Smooth muscle cell (in vitro differentiated cells): ENCODE results near the gene CDO1. TPM values are rescaled to one million over a fixed set of nuclear protein-coding genes. Genes with fewer than 3 reads are reported as not detected.

ENCODE experiments used
- DNase-seq: peaks from one replicate; lab custom pipeline; 2025; ENCODE audit not compliant: unreplicated experiment; lab: John Stamatoyannopoulos, UW
- H2AFZ ChIP-seq: fragments of 200-600 bp; sonication (generic); 2 replicates; pipeline ENCODE4 v1.6.0; 2016; ENCODE audit warnings: antibody characterized with exemption, low read depth, mild to moderate bottlenecking
- H3F3A ChIP-seq: fragments of 200-600 bp; sonication (generic); 2 replicates; pipeline ENCODE4 v1.6.0; 2017; ENCODE audit warnings: antibody characterized with exemption, low read depth
- H3K27ac ChIP-seq: fragments of 200-600 bp; sonication (generic); 2 replicates; pipeline ENCODE4 v1.5.1; 2016; ENCODE audit warnings: low read depth, mild to moderate bottlenecking
- H3K27me3 ChIP-seq: fragments of 200-600 bp; sonication (generic); 2 replicates; pipeline ENCODE4 v1.6.1; 2016; ENCODE audit warnings: low read depth, mild to moderate bottlenecking
- H3K36me3 ChIP-seq: fragments of 200-600 bp; sonication (generic); 2 replicates; pipeline ENCODE4 v1.5.1; 2016; ENCODE audit warnings: low read depth
- H3K4me1 ChIP-seq: fragments of 200-600 bp; sonication (generic); 2 replicates; pipeline ENCODE4 v1.5.1; 2016; ENCODE audit warnings: low read depth
- H3K4me2 ChIP-seq: fragments of 200-600 bp; sonication (generic); 2 replicates; pipeline ENCODE4 v1.6.0; 2016; ENCODE audit warnings: mild to moderate bottlenecking
- H3K4me3 ChIP-seq: fragments of 200-600 bp; sonication (generic); 2 replicates; pipeline ENCODE4 v1.5.1; 2016; ENCODE audit warnings: mild to moderate bottlenecking
- H3K79me2 ChIP-seq: fragments of 200-600 bp; sonication (generic); 2 replicates; pipeline ENCODE4 v1.6.0; 2016; ENCODE audit warnings: low read depth, mild to moderate bottlenecking
- H3K9ac ChIP-seq: fragments of 200-600 bp; sonication (generic); 2 replicates; pipeline ENCODE4 v1.6.0; 2016; ENCODE audit warnings: low read depth
- H3K9me3 ChIP-seq: fragments of 200-600 bp; sonication (generic); replicated peaks from 2 replicates; pipeline ENCODE4 v1.5.1; 2016; ENCODE audit warnings: low read depth
- H4K20me1 ChIP-seq: fragments of 200-600 bp; sonication (generic); 2 replicates; pipeline ENCODE4 v1.6.0; 2016; ENCODE audit warnings: low read depth
- WGBS: methylation state at CpG from one replicate; pipeline ENCODE4 v1.1.7; 2016; ENCODE audit warnings: low lambda C conversion rate; 5-methylcytosine and 5-hydroxymethylcytosine counted together
- polyA plus RNA-seq: library from polyadenylated mRNA; unstranded; fragments of >200 nt; fragmentation: Nextera tagmentation; extraction: Ambion mirVana; gene quantifications from 2 replicates; pipeline ENCODE4 v1.2.1, GENCODE V29; 2016
- total RNA-seq: library from RNA; depleted of rRNA; stranded (reverse); fragments of >200 nt; gene quantifications from 2 replicates; pipeline ENCODE4 v1.2.3, GENCODE V29; 2014
- TF ChIP-seq, protein P1 (sequence below): fragments of 200-600 bp; sonication (generic); IDR thresholded peaks from 2 replicates; pipeline ENCODE4 v1.5.1; 2017; ENCODE audit warnings: borderline replicate concordance, mild to moderate bottlenecking, antibody characterized with exemption; ENCODE audit not compliant: insufficient read depth, poor library complexity, severe bottlenecking

The CDO1 gene
- total and polyA plus RNA-seq, 2 experiments from 2014 or later: 26.3 to 48.4 TPM

DNA sequence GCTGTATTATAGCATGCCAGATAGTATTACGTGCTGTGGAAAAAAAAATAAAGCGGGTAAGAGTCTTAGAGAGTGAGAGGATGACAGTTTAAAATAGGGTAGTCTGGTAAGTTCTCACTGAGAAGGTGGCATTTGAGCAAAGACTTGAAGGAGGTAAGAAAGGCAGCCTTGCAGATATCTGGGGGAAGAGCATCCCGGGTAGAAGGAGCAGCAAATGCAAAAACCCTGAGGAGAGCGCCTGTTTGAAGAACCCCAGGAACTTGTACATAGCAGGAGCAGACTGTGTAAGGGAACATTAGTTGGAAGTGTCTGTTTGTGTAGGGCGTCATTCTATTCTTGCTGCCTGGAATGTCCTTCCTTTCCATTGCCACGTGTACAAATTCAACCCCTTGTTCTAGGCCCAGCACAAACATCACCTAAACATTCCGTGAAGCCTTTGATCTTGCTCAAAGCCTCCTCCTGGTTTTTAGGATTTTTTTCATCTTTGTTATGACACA lies 27.9 kb upstream of the CDO1 start:
- Histone ChIP-seq H4K20me1 (peaks cover 84% of the 10 kb centered on the region), H3K79me2 (peaks cover 95% of the 10 kb centered on the region), H3K9me3 (no peaks in the 10 kb centered on the region), H3K27me3 (no peaks in the 10 kb centered on the region), H3K27ac (no peak overlapping the region), H3K4me3 (no peak overlapping the region), H3K9ac (no peak overlapping the region), H2AFZ (no peak overlapping the region), H3K36me3 (no peaks in the 10 kb centered on the region), H3K4me2 (peak overlapping the region; percentile 85), H3F3A (no peaks in the 10 kb centered on the region), H3K4me1 (peaks cover 12% of the 10 kb centered on the region)
- TF ChIP-seq, protein P1, sequence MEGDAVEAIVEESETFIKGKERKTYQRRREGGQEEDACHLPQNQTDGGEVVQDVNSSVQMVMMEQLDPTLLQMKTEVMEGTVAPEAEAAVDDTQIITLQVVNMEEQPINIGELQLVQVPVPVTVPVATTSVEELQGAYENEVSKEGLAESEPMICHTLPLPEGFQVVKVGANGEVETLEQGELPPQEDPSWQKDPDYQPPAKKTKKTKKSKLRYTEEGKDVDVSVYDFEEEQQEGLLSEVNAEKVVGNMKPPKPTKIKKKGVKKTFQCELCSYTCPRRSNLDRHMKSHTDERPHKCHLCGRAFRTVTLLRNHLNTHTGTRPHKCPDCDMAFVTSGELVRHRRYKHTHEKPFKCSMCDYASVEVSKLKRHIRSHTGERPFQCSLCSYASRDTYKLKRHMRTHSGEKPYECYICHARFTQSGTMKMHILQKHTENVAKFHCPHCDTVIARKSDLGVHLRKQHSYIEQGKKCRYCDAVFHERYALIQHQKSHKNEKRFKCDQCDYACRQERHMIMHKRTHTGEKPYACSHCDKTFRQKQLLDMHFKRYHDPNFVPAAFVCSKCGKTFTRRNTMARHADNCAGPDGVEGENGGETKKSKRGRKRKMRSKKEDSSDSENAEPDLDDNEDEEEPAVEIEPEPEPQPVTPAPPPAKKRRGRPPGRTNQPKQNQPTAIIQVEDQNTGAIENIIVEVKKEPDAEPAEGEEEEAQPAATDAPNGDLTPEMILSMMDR: no peak
- 70% methylated on average over 7 of the region's 7 CpGs for WGBS
- no peak for DNase-seq

GRCh38 chr5:115843444-115844130 lies 27.1 kb upstream of the CDO1 start:
- Histone ChIP-seq H3K27ac (no peak overlapping the region), H3K4me2 (peak overlapping the region; percentile 85), H3F3A (no peaks in the 10 kb centered on the region), H3K4me1 (peaks cover 15% of the 10 kb centered on the region), H3K9me3 (no peaks in the 10 kb centered on the region), H3K9ac (no peak overlapping the region), H3K27me3 (no peaks in the 10 kb centered on the region), H3K79me2 (peaks cover 95% of the 10 kb centered on the region), H4K20me1 (peaks cover 83% of the 10 kb centered on the region), H3K36me3 (no peaks in the 10 kb centered on the region), H2AFZ (no peak overlapping the region), H3K4me3 (peak overlapping the region; percentile 96)
- DNase-seq: no peak
- TF ChIP-seq, protein P1: no peak
- 87% methylated on average over 6 of the region's 6 CpGs for WGBS

DNA sequence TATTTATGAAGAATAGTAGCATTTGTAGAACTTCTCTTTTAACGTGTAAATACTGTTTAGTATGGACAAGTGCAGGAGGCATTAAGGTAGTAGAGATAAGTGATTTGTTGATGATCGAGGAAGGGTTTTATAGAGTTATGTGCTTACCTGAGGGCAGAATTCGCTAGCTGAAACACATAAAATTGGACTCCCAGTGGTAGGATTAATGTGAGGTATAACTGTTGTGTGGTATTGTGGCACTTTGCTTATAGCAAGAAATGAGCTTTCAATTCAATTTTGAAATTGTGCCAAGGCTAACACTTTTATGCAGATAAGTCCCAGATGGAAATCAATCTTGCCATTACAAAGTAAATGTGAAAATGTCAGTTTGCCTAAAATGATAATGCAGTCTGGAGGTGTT lies 26.5 kb upstream of the CDO1 start:
- H3K27ac ChIP-seq: no peak overlapping the region
- no peak overlapping the region for H2AFZ ChIP-seq
- no peaks in the 10 kb centered on the region for H3F3A ChIP-seq
- WGBS: 35% methylated on average over 3 of the region's 3 CpGs
- H3K36me3 ChIP-seq: no peaks in the 10 kb centered on the region
- no peaks in the 10 kb centered on the region for H3K27me3 ChIP-seq
- H4K20me1 ChIP-seq: peaks cover 83% of the 10 kb centered on the region
- no peak for DNase-seq
- peaks cover 95% of the 10 kb centered on the region for H3K79me2 ChIP-seq
- H3K4me3 ChIP-seq: peak overlapping the region; percentile 96
- peaks cover 15% of the 10 kb centered on the region for H3K4me1 ChIP-seq
- H3K4me2 ChIP-seq: peak overlapping the region; percentile 85
- TF ChIP-seq, protein P1: no peak
- H3K9ac ChIP-seq: peak overlapping the region; percentile 92
- H3K9me3 ChIP-seq: no peaks in the 10 kb centered on the region
